Suprapubic skin (tissue), 4 donors: Measurements from ENCODE around the gene LDHAL6B.

Source experiments
- CTCF ChIP-seq, 2 donors: fragments of 200-600 bp in 1 of 2; fragments of 450-650 bp in 1 of 2; sonication (generic) in 1 of 2; IDR thresholded peaks; one replicate each; pipeline ENCODE4 v1.5.1; 2016 to 2019; ENCODE audit warnings: antibody characterized with exemption in 2 of 2, mild to moderate bottlenecking in 1 of 2, moderate library complexity in 1 of 2
- EP300 ChIP-seq: sonication (generic); formaldehyde crosslinking; IDR thresholded peaks from one replicate; pipeline ENCODE4 v1.6.1; 2017; ENCODE audit warnings: antibody characterized with exemption
- POLR2A ChIP-seq, 2 donors: fragments of 450-650 bp; IDR thresholded peaks; one replicate each; pipeline ENCODE4 v1.6.1; 2017; ENCODE audit warnings: antibody characterized with exemption in 2 of 2, mild to moderate bottlenecking in 2 of 2, moderate library complexity in 2 of 2
- POLR2AphosphoS5 ChIP-seq, 3 donors: sonication (generic); formaldehyde crosslinking; IDR thresholded peaks; one replicate each; pipeline ENCODE4 v1.6.1; 2017; ENCODE audit warnings: antibody characterized with exemption in 3 of 3

GRCh38 chr15:59172289-59172901 lies 34.2 kb upstream of the LDHAL6B start:
- no peak for TF ChIP-seq CTCF (IDR thresholded peaks at IDR 0.05)
- no peak for TF ChIP-seq POLR2AphosphoS5 (IDR thresholded peaks at IDR 0.05)
- TF ChIP-seq POLR2A (IDR thresholded peaks at IDR 0.05) = no peak
- TF ChIP-seq EP300 = no peak
